HUES48 (cell line): ENCODE data around the gene TBP.
"Not testable (repeated sequence)": the region's sequence is repeated elsewhere in the genome, so short reads cannot be mapped to it uniquely, and the experiment has no call there.

Source experiments
- H3K27ac ChIP-seq: one replicate; pipeline ENCODE4 v1.7.0; 2013; ENCODE audit warnings: low read depth, low read length, inconsistent platforms
- H3K27me3 ChIP-seq: 2 replicates; pipeline ENCODE4 v1.6.1; 2013; ENCODE audit warnings: mild to moderate bottlenecking, low read length; ENCODE audit not compliant: control insufficient read depth, insufficient read depth
- H3K36me3 ChIP-seq: 2 replicates; pipeline ENCODE4 v1.6.1; 2013; ENCODE audit warnings: low read length; ENCODE audit not compliant: control insufficient read depth, insufficient read depth
- H3K4me1 ChIP-seq: 2 replicates; pipeline ENCODE4 v1.6.1; 2013; ENCODE audit warnings: mild to moderate bottlenecking, low read length; ENCODE audit not compliant: control insufficient read depth, insufficient read depth
- H3K4me3 ChIP-seq: 2 replicates; pipeline ENCODE4 v1.5.1; 2013; ENCODE audit warnings: mild to moderate bottlenecking, low read depth, low read length
- H3K9ac ChIP-seq: 2 replicates; pipeline ENCODE4 v1.6.1; 2013; ENCODE audit warnings: mild to moderate bottlenecking, low read depth, low read length, moderate library complexity
- H3K9me3 ChIP-seq: 2 replicates; pipeline ENCODE4 v1.6.1; 2013; ENCODE audit warnings: low read length; ENCODE audit not compliant: control insufficient read depth, insufficient read depth

Gene TBP

DNA sequence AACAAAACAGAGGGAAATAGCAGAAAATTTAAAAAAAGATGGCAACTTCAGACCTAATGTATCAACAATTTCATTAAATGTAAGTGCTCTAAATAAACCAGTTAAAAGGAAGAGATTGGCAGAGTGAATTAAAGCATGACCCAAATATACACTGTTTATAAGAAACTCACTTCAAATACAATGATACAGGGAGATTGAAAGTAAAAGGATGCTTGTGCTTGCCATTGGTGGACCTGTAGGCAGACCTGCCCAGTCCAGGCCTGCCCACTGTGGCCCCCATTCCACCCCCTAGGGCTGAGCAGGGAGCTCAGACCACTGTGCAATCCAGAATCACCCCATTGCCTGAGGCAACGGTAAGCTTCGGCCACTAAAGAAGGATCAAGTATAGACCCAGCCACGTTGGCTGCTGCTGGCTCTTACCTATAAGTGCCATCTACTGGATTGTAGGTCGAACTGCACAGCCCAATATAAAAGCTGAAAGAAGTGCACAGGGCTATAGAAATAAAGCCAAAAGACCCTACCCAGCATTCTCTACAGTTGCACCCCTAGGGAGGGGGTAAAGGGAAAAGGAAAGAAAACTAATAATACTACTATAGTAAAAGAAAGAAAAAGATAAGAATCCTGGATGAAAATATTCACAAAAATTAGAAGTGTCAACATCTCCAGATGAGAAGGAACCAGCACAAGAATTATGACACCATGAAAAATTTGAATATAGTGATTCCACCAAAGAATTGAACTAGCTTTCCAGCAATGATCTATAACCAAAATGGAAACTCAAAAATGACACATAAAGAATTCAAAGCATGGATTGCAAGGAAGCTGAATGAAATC is 37.2 kb upstream of the TBP start:
- Histone ChIP-seq H3K4me1 (no peaks in the 10 kb centered on the region), H3K36me3 (no peaks in the 10 kb centered on the region), H3K9me3 (no peaks in the 10 kb centered on the region), H3K4me3 (no peak overlapping the region), H3K27ac (no peak overlapping the region), H3K9ac (no peak overlapping the region), H3K27me3 (no peaks in the 10 kb centered on the region)

DNA sequence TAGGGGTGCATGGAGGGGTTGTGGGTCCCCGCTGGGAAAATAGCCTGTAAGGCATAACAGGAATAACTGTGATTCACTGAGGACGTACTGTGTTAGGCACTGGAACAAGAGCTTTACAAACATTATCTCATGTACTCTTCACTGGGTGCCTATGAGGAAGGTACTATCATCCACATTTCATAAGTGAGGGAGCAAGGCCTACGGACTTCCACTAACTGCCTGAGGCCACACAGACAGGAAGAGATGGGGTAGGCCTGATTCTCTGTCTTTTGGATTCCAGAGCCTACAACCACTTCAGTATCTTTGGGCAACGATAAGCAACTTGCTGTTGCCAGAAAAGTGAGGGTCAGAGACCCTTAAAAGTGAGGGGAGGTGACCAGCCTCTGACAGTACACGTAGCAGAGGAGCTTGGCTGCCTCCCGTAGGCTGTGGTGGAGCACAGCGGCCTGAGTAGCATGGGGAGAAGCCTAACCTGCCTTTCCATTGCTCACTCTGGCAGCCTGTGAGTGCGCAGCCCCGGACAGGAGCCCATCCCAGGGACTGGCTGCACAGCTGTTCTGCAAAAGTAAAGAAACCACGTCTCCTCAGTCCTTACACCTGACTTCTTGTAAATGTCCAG is 31.5 kb upstream of the TBP start:
- no peaks in the 10 kb centered on the region for H3K9me3 ChIP-seq
- no peak overlapping the region for H3K9ac ChIP-seq
- no peak overlapping the region for H3K4me3 ChIP-seq
- H3K27ac ChIP-seq: no peak overlapping the region
- no peaks in the 10 kb centered on the region for H3K36me3 ChIP-seq
- no peaks in the 10 kb centered on the region for H3K27me3 ChIP-seq
- peaks cover 8% of the 10 kb centered on the region for H3K4me1 ChIP-seq

DNA sequence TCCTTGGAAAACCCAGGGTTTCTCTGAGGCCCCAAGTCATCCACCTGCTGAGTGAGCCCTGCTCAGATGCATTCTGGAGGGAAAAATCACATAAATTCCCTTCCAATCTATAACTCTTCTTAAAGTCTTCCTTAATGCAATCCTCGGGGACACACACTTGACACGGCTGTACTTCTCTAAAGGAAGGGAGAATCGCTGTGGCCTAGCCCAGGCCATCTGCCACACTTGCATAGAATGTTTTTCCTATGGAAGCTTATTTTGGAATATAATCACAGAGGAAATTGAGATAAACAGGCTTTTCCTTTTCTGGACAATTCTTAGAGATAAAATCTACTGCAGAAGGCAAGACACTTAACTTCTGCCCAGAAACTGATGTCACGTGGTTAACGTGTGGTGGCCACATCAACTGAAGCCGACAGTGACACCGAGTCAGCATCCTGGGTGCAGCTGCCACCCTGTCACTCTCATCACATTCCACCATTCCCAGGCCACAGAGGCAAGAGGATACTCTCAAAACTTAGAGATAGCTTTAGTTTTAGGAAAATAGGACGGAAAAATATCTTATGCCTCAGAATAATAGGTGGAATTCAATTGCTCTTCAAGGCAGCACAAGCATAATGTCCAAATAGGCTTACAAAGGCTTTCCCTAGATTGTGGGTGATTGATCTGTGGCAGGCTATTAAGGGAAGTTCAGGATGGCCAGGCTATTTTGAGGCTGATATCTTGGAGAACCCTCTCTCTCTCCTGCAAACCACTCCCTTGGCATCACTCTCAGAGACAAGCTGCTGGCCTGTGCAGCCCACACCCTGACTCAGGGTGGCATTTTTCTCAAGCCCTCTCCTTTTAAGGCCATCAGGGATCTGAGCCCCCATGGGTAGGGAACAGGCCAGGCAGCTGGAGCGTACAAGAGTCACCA is 30.7 kb upstream of the TBP start:
- Histone ChIP-seq H3K9ac (no peak overlapping the region), H3K4me3 (no peak overlapping the region), H3K27me3 (no peaks in the 10 kb centered on the region), H3K27ac (no peak overlapping the region), H3K9me3 (no peaks in the 10 kb centered on the region), H3K36me3 (no peaks in the 10 kb centered on the region), H3K4me1 (peaks cover 8% of the 10 kb centered on the region)

DNA sequence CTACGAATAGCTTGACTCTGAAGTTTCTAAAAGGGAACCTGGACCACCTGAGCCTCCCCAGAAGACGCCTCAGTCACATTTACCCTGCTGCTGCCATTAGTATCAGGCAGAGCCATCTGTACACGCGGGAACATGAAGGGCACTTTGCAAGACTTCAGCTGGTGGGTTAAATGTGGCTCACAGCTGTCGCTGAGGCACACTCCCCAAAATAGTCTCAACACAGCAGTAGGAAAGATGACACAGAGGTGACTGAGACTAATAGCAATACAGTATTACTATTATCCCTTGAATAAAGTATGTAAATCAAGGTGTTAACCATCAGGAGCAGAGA is 30.0 kb upstream of the TBP start:
- H3K4me3 ChIP-seq: no peak overlapping the region
- H3K4me1 ChIP-seq: peaks cover 8% of the 10 kb centered on the region
- no peaks in the 10 kb centered on the region for H3K36me3 ChIP-seq
- no peaks in the 10 kb centered on the region for H3K9me3 ChIP-seq
- no peak overlapping the region for H3K9ac ChIP-seq
- H3K27me3 ChIP-seq: no peaks in the 10 kb centered on the region
- H3K27ac ChIP-seq: no peak overlapping the region

DNA sequence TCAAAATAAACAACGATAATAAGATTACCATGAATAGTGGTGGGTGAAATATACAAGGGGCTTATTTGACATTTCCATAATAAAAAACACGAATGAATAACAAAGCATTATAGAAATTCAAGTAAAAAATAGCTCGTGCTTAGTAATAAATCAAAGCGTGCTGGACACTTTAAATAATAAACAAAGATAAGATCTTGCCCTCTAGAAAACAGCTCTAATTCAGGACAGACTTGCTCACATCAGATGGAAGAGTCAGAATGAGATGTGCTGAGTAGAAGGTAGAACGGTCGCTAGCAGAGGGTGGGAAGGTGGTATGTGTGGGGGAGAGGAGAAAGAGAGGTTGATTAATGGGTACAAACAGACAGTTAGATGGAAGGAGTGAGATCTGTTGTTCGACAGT is 28.4 kb upstream of the TBP start:
- Histone ChIP-seq H3K27me3 (no peaks in the 10 kb centered on the region), H3K9ac (no peak overlapping the region), H3K27ac (no peak overlapping the region), H3K4me1 (peaks cover 8% of the 10 kb centered on the region), H3K9me3 (no peaks in the 10 kb centered on the region), H3K36me3 (no peaks in the 10 kb centered on the region; the same call in 1 of the 2 replicates), H3K4me3 (no peak overlapping the region)

DNA sequence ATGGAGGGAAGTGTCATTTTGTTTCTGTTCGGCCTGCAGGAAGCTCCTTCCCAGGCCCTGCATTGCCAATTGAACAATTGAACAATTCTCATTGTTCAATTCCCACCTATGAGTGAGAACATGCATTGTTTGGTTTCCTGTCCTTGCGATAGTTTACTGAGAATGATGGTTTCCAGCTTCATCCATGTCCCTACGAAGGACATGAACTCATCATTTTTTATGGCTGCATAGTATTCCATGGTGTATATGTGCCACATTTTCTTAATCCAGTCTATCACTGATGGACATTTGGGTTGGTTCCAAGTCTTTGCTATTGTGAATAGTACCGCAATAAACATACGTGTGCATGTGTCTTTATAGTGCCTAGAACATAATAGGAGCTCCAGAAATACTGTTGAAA is 26.2 kb upstream of the TBP start:
- not testable (repeated sequence) for H3K9ac ChIP-seq, H3K36me3 ChIP-seq, H3K9me3 ChIP-seq, H3K4me1 ChIP-seq, H3K27me3 ChIP-seq, H3K27ac ChIP-seq, H3K4me3 ChIP-seq

DNA sequence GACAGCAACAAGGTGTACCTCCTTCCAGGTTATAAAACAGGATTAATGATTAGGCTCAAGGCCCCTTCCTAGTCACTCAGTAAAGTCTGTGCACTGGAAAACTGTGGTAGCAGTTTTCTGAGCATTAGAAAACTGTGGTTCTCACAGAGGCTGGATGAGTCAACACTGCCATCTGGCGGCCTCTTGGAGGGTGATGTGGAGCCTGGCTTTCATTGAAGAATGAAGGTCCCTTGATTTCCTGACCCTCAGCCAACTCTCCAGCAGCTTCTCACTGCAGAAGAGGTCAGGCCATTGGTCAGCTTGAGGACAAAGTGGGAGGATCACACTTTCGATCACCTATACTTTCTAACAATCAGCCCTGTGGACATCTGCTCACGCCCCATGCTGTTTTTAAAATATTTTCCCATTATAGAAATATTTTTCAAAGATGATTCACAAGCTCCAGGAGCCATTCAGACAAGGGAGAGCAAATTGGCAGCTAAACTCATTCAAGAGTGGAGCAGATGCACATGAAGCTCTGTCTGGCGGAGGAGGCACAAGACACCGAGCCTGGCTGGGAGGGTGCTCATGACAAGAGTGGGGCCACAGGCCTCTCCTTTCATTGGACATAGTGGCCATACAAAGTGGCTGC is 24.2 kb upstream of the TBP start:
- H3K9me3 ChIP-seq: no peaks in the 10 kb centered on the region
- H3K27ac ChIP-seq: no peak overlapping the region
- peaks cover 8% of the 10 kb centered on the region for H3K4me1 ChIP-seq
- H3K27me3 ChIP-seq: no peaks in the 10 kb centered on the region
- no peak overlapping the region for H3K4me3 ChIP-seq
- H3K9ac ChIP-seq: no peak overlapping the region
- peaks cover 29% of the 10 kb centered on the region for H3K36me3 ChIP-seq

DNA sequence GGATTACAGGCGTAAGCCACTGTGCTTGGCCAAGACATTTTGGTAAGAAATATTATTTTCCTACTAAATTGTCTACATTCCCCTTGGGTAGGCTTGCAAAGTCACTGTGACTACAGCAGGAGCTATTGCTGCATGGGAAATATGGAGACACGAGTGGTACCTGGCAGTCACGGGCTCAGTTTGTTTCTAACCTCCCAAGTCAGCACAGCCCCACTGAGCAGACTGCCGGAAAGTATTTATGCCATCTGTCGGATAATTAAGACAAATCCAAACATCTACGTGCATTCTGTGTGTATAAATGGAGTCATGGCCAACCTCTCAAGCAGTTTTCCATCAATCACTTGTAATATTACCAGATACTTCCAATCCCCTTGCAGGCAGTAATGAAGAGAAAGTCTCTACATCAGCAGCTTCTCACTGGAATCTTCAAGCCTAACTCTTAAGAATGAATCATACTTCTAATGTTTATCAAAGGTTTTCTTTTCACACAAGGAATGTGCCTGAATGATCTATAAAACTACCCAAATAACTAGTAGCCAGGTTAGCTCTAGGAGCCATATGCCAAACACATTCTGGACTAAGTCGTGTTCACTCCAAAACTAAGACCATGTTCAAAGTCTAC is 21.2 kb upstream of the TBP start:
- Histone ChIP-seq H3K27ac (no peak overlapping the region), H3K36me3 (peaks cover 59% of the 10 kb centered on the region), H3K9ac (no peak overlapping the region), H3K27me3 (no peaks in the 10 kb centered on the region), H3K9me3 (no peaks in the 10 kb centered on the region), H3K4me1 (no peaks in the 10 kb centered on the region), H3K4me3 (no peak overlapping the region)

DNA sequence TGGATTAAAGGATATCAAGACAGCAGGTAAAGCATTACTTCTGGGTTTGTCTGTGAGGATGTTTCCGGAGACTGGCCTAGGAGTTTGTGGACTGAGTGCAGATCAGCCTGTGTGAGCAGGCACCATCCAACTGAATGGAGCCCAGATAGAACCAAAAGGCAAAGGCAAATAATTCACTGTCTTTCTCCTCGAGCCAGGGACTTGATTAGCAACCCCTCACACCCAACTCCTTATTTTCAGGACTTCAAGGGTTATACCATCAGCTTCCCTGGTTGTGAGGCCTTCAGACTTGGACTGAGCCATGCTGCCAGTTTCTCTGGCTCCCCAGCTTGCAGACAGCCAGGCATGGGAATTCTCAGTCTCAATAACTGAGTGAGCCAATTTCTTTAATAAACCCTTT is 20.4 kb upstream of the TBP start:
- no peak overlapping the region for H3K4me3 ChIP-seq
- H3K9me3 ChIP-seq: no peaks in the 10 kb centered on the region
- H3K27ac ChIP-seq: no peak overlapping the region
- H3K4me1 ChIP-seq: no peaks in the 10 kb centered on the region
- no peaks in the 10 kb centered on the region for H3K27me3 ChIP-seq
- H3K9ac ChIP-seq: no peak overlapping the region
- H3K36me3 ChIP-seq: peaks cover 67% of the 10 kb centered on the region

DNA sequence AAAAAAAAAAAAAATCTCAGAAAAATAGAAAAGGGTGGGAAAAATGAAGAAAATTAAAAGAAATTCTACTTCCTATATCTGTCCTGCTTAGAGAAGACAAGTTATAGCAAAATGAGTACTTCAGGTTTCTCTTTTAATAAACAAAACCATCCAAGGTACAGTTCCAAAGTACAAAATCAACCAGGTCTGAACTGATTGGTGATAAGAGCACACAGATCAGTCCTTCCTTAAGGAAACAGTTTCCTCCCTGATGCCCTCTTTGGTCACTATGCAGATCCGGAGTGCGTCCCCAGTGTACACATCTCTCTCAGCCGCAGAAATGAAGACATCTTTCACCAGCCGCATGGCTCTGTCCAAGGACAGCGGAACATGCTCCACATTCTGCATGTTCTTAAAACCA is 19.2 kb upstream of the TBP start:
- H3K27ac ChIP-seq: no peak overlapping the region
- no peaks in the 10 kb centered on the region for H3K4me1 ChIP-seq
- no peaks in the 10 kb centered on the region for H3K27me3 ChIP-seq
- peaks cover 79% of the 10 kb centered on the region for H3K36me3 ChIP-seq
- H3K9ac ChIP-seq: no peak overlapping the region
- no peak overlapping the region for H3K4me3 ChIP-seq
- no peaks in the 10 kb centered on the region for H3K9me3 ChIP-seq
